ENCODE data around the gene HHAT.

HHAT gene

DNA sequence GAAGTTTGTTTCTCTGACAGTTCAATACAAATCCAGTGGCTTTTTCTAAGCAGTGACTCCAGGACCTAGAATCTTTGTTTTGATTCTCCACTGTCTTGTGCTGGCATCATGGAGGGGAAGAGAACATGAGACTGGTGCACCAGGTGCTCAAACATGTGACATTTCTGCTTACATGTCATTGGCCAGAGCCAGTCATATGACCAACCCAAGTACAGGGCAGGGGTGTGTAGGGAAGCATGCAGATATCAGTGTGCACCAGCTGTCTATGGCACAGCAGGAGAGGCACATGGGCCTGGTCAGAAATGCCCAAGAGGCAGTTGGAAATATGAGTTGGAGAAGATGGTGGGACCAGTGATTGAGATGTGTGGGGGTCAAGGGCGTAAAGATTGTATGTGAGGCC is 297.0 kb downstream of the HHAT start:
- DNase-seq (ENCODE audit: low read depth), result no peak
- no peak overlapping the region for H3K4me3 ChIP-seq (ENCODE audit: low read length)
- TF ChIP-seq, protein P1, sequence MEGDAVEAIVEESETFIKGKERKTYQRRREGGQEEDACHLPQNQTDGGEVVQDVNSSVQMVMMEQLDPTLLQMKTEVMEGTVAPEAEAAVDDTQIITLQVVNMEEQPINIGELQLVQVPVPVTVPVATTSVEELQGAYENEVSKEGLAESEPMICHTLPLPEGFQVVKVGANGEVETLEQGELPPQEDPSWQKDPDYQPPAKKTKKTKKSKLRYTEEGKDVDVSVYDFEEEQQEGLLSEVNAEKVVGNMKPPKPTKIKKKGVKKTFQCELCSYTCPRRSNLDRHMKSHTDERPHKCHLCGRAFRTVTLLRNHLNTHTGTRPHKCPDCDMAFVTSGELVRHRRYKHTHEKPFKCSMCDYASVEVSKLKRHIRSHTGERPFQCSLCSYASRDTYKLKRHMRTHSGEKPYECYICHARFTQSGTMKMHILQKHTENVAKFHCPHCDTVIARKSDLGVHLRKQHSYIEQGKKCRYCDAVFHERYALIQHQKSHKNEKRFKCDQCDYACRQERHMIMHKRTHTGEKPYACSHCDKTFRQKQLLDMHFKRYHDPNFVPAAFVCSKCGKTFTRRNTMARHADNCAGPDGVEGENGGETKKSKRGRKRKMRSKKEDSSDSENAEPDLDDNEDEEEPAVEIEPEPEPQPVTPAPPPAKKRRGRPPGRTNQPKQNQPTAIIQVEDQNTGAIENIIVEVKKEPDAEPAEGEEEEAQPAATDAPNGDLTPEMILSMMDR (conservative IDR thresholded peaks at IDR 0.05; ENCODE audit: low read depth, low read length), result no peak

DNA sequence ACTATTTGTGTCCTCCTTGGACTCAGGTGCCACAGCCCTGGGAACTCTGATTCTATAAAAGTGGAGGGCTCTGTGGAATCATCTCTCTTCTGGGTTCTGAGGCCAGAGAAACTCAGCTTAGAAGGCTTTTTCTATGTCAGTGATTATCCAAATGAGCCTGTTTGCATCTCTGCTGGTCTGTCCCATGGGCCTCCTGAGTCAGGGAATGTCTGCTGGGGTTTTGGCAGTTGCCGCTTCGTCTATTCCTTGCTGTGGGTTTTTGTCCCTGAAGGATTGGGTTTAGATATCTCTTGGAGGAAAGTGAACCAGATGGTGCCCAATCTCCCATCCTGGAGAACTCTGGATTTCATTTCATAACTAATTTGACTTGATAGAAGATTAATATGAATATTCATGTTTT is 297.6 kb downstream of the HHAT start:
- TF ChIP-seq, protein P1 (conservative IDR thresholded peaks at IDR 0.05; ENCODE audit: low read depth, low read length), result no peak
- no peak overlapping the region for H3K4me3 ChIP-seq (ENCODE audit: low read length)
- DNase-seq (ENCODE audit: low read depth), result no peak

- no peak overlapping the region for H3K4me3 ChIP-seq (ENCODE audit: low read length)
- no peak for DNase-seq (ENCODE audit: low read depth)
- TF ChIP-seq, protein P1 (conservative IDR thresholded peaks at IDR 0.05; ENCODE audit: low read depth, low read length), result no peak
These were observed 299.1 kb downstream of the HHAT start for GRCh38 chr1:210627755-210628154.

- no peak for DNase-seq (ENCODE audit: low read depth)
- no peak overlapping the region for H3K4me3 ChIP-seq (ENCODE audit: low read length)
- TF ChIP-seq, protein P1 (conservative IDR thresholded peaks at IDR 0.05; ENCODE audit: low read depth, low read length), result no peak
These were observed 300.6 kb downstream of the HHAT start for GRCh38 chr1:210629276-210629675.

DNA sequence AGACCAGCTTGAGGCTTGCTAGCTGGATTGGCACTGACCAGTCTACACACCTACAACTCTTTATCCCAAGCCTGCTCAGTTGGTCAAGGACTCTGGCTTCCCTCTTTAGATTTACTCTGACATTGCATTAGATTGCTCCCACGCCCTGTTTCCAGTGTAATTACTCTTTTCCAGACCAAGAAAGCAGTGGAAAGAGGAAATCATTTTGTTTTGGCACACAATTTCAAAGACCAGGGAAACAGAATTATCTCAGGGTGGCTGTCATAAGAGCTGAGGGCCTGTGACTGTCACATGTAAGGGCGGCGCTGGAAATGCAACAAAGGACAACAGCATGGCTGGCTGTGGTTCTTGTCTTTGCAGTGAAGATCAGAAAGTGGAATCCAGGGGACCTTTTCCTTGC is 302.7 kb downstream of the HHAT start:
- TF ChIP-seq, protein P1 (conservative IDR thresholded peaks at IDR 0.05; ENCODE audit: low read depth, low read length), result no peak
- no peak overlapping the region for H3K4me3 ChIP-seq (ENCODE audit: low read length)
- DNase-seq (ENCODE audit: low read depth), result no peak

DNA sequence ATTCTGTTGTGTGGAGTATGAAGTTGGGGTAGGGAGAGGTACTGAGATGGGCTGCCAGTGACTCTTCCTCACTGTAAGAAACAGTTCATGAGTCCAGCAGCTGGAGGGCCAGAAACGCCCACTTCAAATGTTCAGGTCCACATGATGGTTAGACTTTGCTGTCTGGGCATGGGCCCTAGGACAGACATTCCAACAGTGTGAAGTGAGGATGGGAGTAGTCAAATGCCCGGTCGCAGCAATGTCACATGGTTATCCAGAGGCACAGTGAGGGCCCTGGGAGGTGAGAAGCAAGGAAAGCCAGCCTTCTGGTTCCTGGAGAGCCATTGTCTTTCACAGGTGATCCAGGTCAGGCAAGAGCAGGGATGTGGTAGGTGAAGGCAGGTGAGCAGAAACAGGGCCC is 304.4 kb downstream of the HHAT start:
- DNase-seq (ENCODE audit: low read depth), result no peak
- TF ChIP-seq, protein P1 (conservative IDR thresholded peaks at IDR 0.05; ENCODE audit: low read depth, low read length), result no peak
- H3K4me3 ChIP-seq (ENCODE audit: low read length), result no peak overlapping the region

DNA sequence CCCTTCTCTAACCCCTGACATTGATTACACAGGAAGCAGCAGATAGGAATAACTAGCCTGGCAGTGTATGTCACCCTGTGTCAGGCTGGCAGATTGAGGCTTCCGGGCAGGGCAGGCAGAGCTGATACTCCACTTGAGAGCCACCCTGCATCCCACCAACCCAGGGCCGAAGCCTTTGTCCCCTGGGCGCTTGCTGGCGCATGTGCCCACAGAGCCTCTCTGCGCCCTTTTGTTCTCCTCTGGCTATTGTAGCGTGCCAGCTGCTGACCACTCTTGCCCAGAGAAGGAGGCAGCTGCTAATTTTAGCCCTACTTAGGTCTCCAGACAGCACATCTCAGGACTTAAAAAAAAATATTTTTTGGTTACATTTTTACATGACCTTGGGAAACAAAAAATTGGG is 304.9 kb downstream of the HHAT start:
- TF ChIP-seq, protein P1 (conservative IDR thresholded peaks at IDR 0.05; ENCODE audit: low read depth, low read length), result no peak
- no peak for DNase-seq (ENCODE audit: low read depth)
- H3K4me3 ChIP-seq (ENCODE audit: low read length), result no peak overlapping the region

Data from retinal pigment epithelial cell (primary cell).